Panc1 (cell line): Measurements from ENCODE around the gene ADAM22. TPM values are rescaled to one million over a fixed set of nuclear protein-coding genes. Genes with fewer than 3 reads are reported as not detected.

Experiments
- ATAC-seq: fragments of 200-7000 bp; cut with Tn5 transposase; 2 replicates; pipeline ENCODE4 v1.9.1; 2020; ENCODE audit warnings: mild to moderate bottlenecking, moderate library complexity
- BruUV-seq: library from RNA; stranded (reverse); fragments of 400-500 nt; replicated peaks from 2 replicates; lab custom pipeline; 2021; lab: Mats Ljungman, UMichigan
- CTCF ChIA-PET: fragments of 300-600 bp; sonication (Branson Sonifier 250); formaldehyde crosslinking; loops from one replicate; lab custom pipeline; 2022; ENCODE audit warnings: antibody characterized with exemption; lab: Charles Lee
- POLR2A ChIA-PET: fragments of 300-600 bp; sonication (Branson Sonifier 250); formaldehyde crosslinking; loops from one replicate; lab custom pipeline; 2022; ENCODE audit warnings: antibody characterized with exemption; lab: Charles Lee
- DNase-seq: peaks from one replicate; pipeline ENCODE4 v3.0.0-alpha.2; 2010; ENCODE audit warnings: low read depth, low spot score
- H3K27ac ChIP-seq: 2 replicates; pipeline ENCODE4 v1.5.1; 2011; ENCODE audit warnings: mild to moderate bottlenecking, low read length, inconsistent platforms
- H3K27me3 ChIP-seq: fragments of 200-500 bp; sonication (Bioruptor generic); 2 replicates; pipeline ENCODE4 v1.6.0; 2014; ENCODE audit warnings: low read length, inconsistent platforms; ENCODE audit not compliant: control insufficient read depth, insufficient read depth
- H3K36me3 ChIP-seq: fragments of 200-500 bp; sonication (Bioruptor generic); 2 replicates; pipeline ENCODE4 v1.5.1; 2014; ENCODE audit warnings: inconsistent platforms, mild to moderate bottlenecking, low read length, moderate library complexity; ENCODE audit not compliant: control insufficient read depth, insufficient read depth
- H3K4me1 ChIP-seq: 2 replicates; pipeline ENCODE4 v1.5.1; 2011; ENCODE audit warnings: inconsistent platforms, mild to moderate bottlenecking, low read length, moderate library complexity; ENCODE audit not compliant: control insufficient read depth, insufficient read depth
- H3K4me3 ChIP-seq, 2 experiments: 2 replicates each; pipeline ENCODE4 v1.5.1; 2011 to 2012; ENCODE audit warnings: low read depth in 2 of 2, low read length in 2 of 2, mild to moderate bottlenecking in 2 of 2, inconsistent platforms in 1 of 2, moderate library complexity in 1 of 2
- H3K9me3 ChIP-seq: fragments of 200-500 bp; sonication (Bioruptor generic); 2 replicates; pipeline ENCODE4 v1.5.1; 2014; ENCODE audit warnings: low read depth, mild to moderate bottlenecking, inconsistent platforms, low read length, moderate library complexity; ENCODE audit not compliant: control insufficient read depth, insufficient read depth
- POLR2AphosphoS5 ChIP-seq: IDR thresholded peaks from 2 replicates; pipeline ENCODE4 v1.6.1; 2012; ENCODE audit warnings: mild to moderate bottlenecking, low read depth, low read length, moderate library complexity
- SIN3A ChIP-seq: IDR thresholded peaks from 2 replicates; pipeline ENCODE4 v1.6.1; 2012; ENCODE audit warnings: low read depth, mild to moderate bottlenecking, low read length, moderate library complexity, borderline replicate concordance; ENCODE audit not compliant: insufficient read depth
- TCF7L2 ChIP-seq: IDR thresholded peaks from 2 replicates; pipeline ENCODE4 v1.6.1; 2011; ENCODE audit warnings: mild to moderate bottlenecking, low read depth, low read length, inconsistent platforms
- in situ Hi-C: cut with HindIII; loops from 2 replicates; pipeline ENCODE4 v1.10.0; 2016; ENCODE audit warnings: low sequenced_read_pairs, low pct_unique_long_range_greater_than_20kb
- intact Hi-C: fragments of 100-400 bp; cut with micrococcal nuclease; formaldehyde crosslinking; loops from one replicate; pipeline ENCODE4 v1.10.0; 2022; ENCODE audit not compliant: unreplicated experiment
- total RNA-seq: library from RNA; stranded (reverse); gene quantifications from one replicate; pipeline ENCODE4 v1.2.1, GENCODE V29; 2021; ENCODE audit not compliant: unreplicated experiment
- TF ChIP-seq, protein P1 (sequence below), 2 experiments: IDR thresholded peaks; 2 replicates each; pipeline ENCODE4 v1.6.1; 2011 to 2012; ENCODE audit warnings: low read depth in 2 of 2, control low read depth in 1 of 2, low read length in 1 of 2, mild to moderate bottlenecking in 1 of 2, moderate library complexity in 1 of 2; ENCODE audit not compliant: insufficient read depth in 1 of 2
- TF ChIP-seq, protein P2 (sequence below): fragments of 450-650 bp; IDR thresholded peaks from 2 replicates; pipeline ENCODE4 v1.5.1; 2017; ENCODE audit warnings: mild to moderate bottlenecking

The ADAM22 gene
- total RNA-seq, 1 experiment from 2014 or later: 4.2 TPM

DNA sequence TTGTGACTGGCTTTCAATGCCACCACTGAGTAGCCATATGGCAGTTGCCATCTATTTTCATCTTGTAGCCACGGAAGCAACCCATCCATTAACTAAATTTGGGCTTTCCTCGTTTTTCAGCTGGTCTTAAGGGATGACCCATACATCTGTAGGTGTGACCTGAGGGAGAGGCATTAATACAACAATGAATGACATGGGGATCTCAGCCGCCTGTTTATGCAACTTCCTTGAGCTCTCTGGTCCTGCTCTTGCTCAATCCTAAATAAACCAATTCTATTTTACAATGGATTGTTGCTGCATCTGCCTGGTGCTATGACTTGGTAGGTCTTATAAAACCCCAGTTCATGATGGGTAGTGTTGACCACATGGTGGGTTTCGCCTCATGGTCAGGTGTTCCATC, 21.9 kb upstream of the ADAM22 start:
- intact Hi-C loops: no loop called here
- BruUV-seq: no TSS peak
- ChIA-PET CTCF (no interaction called here), POLR2A (no interaction called here)
- ATAC-seq (no peak), DNase-seq (no peak)
- no peak overlapping the region for H3K27ac ChIP-seq
- TF ChIP-seq POLR2AphosphoS5: no peak
- no peaks in the 10 kb centered on the region for H3K27me3 ChIP-seq
- H3K36me3 ChIP-seq: peaks cover 8% of the 10 kb centered on the region; the same call in 1 of the 2 replicates
- no peaks in the 10 kb centered on the region for H3K9me3 ChIP-seq
- in situ Hi-C loops: no loop called here
- H3K4me1 ChIP-seq: no peaks in the 10 kb centered on the region
- no peak overlapping the region for H3K4me3 ChIP-seq

DNA sequence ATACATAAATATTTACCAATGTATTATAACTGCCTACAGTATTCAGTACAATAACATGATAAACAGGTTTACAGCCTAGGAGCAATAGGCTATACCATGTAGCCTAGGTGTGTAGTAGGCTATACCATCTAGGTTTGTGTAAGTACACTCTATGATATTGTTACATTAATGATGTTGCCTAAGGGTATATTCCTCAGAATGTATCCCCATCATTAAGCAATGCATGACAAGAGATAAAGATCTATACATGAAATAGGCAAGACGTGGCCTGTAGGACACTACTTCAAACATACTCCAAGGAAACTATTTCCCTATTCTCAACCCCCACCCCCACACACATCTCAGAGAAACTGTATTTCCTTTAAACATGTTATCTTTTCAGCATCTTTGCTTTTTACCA, 15.3 kb upstream of the ADAM22 start:
- H3K4me3 ChIP-seq: no peak overlapping the region
- TF ChIP-seq TCF7L2: no peak
- TF ChIP-seq SIN3A: no peak
- TF ChIP-seq, protein P1, sequence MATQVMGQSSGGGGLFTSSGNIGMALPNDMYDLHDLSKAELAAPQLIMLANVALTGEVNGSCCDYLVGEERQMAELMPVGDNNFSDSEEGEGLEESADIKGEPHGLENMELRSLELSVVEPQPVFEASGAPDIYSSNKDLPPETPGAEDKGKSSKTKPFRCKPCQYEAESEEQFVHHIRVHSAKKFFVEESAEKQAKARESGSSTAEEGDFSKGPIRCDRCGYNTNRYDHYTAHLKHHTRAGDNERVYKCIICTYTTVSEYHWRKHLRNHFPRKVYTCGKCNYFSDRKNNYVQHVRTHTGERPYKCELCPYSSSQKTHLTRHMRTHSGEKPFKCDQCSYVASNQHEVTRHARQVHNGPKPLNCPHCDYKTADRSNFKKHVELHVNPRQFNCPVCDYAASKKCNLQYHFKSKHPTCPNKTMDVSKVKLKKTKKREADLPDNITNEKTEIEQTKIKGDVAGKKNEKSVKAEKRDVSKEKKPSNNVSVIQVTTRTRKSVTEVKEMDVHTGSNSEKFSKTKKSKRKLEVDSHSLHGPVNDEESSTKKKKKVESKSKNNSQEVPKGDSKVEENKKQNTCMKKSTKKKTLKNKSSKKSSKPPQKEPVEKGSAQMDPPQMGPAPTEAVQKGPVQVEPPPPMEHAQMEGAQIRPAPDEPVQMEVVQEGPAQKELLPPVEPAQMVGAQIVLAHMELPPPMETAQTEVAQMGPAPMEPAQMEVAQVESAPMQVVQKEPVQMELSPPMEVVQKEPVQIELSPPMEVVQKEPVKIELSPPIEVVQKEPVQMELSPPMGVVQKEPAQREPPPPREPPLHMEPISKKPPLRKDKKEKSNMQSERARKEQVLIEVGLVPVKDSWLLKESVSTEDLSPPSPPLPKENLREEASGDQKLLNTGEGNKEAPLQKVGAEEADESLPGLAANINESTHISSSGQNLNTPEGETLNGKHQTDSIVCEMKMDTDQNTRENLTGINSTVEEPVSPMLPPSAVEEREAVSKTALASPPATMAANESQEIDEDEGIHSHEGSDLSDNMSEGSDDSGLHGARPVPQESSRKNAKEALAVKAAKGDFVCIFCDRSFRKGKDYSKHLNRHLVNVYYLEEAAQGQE (IDR thresholded peaks at IDR 0.05; ENCODE audit: insufficient read depth in 1 of 2, low read depth in 2 of 2, low read length in 1 of 2): no peak
- no peak for TF ChIP-seq POLR2AphosphoS5
- TF ChIP-seq, protein P2, sequence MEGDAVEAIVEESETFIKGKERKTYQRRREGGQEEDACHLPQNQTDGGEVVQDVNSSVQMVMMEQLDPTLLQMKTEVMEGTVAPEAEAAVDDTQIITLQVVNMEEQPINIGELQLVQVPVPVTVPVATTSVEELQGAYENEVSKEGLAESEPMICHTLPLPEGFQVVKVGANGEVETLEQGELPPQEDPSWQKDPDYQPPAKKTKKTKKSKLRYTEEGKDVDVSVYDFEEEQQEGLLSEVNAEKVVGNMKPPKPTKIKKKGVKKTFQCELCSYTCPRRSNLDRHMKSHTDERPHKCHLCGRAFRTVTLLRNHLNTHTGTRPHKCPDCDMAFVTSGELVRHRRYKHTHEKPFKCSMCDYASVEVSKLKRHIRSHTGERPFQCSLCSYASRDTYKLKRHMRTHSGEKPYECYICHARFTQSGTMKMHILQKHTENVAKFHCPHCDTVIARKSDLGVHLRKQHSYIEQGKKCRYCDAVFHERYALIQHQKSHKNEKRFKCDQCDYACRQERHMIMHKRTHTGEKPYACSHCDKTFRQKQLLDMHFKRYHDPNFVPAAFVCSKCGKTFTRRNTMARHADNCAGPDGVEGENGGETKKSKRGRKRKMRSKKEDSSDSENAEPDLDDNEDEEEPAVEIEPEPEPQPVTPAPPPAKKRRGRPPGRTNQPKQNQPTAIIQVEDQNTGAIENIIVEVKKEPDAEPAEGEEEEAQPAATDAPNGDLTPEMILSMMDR: no peak
- H3K36me3 ChIP-seq: no peaks in the 10 kb centered on the region
- H3K27ac ChIP-seq: no peak overlapping the region
- DNase-seq (no peak), ATAC-seq (no peak)
- intact Hi-C loops (no loop called here), in situ Hi-C loops (no loop called here)
- CTCF ChIA-PET: no interaction called here
- H3K4me1 ChIP-seq: no peaks in the 10 kb centered on the region
- BruUV-seq: no TSS peak
- POLR2A ChIA-PET: interaction anchor here (0.5 kb wide), 1 partner anchor 343 kb away, joined by 3 read pairs; no protein-coding TSS in a partner anchor
- H3K27me3 ChIP-seq: no peaks in the 10 kb centered on the region
- H3K9me3 ChIP-seq: no peaks in the 10 kb centered on the region

DNA sequence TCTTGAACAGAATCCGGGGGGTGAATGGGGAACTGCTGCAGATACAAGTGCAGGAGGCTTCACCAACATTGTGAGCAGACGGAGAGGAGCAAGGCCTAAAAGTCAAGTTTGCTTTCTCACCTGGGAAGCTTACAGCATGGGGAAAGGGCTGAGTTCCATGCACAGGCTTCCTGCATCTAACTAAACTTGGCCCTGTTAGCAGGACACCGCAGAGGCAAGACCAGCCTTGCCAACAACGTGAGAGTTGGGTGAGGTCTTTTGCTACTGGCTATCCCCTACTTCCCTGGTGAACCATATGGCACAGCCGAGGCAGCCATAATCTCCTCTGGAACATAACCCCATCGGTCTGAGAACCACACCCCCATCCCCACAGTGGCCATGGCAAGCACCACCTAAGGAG, 14.2 kb upstream of the ADAM22 start:
- no peaks in the 10 kb centered on the region for H3K27me3 ChIP-seq
- H3K9me3 ChIP-seq: no peaks in the 10 kb centered on the region
- in situ Hi-C loops: no loop called here
- ATAC-seq (no peak), DNase-seq (no peak)
- no peak for TF ChIP-seq POLR2AphosphoS5
- no peak for TF ChIP-seq TCF7L2
- no peak for TF ChIP-seq SIN3A
- TF ChIP-seq, protein P2: no peak
- TF ChIP-seq, protein P1 (IDR thresholded peaks at IDR 0.05; ENCODE audit: insufficient read depth in 1 of 2, low read depth in 2 of 2, low read length in 1 of 2): no peak
- ChIA-PET POLR2A (no interaction called here), CTCF (no interaction called here)
- no TSS peak for BruUV-seq
- H3K4me3 ChIP-seq: no peak overlapping the region
- no peaks in the 10 kb centered on the region for H3K4me1 ChIP-seq
- no peak overlapping the region for H3K27ac ChIP-seq
- intact Hi-C loops: loop anchor here (10.0 kb wide), 1 partner anchor 195 kb away; no protein-coding TSS in a partner anchor
- no peaks in the 10 kb centered on the region for H3K36me3 ChIP-seq
